ENCODE results near the gene TRIM52. TPM values are rescaled to one million over a fixed set of nuclear protein-coding genes. Genes with fewer than 3 reads are reported as not detected.
A peak's percentile ranks its signal among the peaks of the same experiment; 100 is the strongest.

Gene TRIM52
- total and polyA plus RNA-seq, 2 of the 13 experiments (the other 11 are each of a cell fraction or from before 2014, with no cell fraction given): 7.2 to 11.6 TPM

DNA sequence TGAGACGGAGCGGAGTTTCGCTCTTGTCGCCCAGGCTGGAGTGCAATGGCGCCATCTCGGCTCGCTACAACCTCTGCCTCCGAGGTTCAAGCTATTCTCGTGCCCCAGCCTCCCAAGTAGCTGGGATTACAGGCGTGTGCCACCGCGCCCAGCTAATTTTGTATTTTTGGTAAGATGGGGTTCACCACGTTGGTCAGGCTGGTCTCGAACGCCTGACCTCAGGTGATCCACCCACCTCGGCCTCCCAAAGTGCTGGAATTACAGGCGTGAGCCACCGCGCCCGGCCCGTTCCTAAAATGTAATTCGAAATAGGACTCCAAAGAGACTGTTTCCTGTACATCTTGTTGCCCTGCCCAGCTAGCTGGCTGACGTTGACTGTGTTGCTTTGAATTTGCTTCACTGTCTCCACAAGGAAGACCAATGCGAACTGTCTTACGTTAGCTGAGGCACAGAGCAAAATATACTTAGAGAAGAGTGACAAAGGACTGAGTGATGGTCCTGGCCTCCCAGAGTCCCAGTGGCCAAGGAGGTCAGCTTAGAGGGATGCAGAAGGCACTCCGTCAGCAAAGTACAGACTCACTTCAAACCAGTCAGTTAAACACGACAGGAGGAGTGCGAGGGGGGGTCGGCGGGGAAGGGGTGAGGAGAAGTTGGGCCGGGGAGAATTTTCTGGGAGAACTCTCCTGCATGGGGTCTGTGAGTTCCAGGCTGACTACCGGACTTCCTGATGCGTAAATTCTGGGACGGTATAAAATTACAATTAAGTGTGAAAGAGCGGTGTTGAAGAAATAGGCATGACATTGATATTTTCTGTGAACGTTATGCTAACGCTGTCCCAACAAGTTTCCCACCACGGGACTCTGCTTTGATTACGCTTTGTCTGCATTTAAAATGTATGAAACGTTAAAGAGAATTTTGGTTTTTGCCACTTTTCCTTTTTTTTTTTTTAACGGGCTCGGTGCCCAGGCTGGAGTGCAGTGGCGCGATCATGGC, 44.6 kb downstream of the TRIM52 start (continued):
- TF ChIP-seq, protein P1, sequence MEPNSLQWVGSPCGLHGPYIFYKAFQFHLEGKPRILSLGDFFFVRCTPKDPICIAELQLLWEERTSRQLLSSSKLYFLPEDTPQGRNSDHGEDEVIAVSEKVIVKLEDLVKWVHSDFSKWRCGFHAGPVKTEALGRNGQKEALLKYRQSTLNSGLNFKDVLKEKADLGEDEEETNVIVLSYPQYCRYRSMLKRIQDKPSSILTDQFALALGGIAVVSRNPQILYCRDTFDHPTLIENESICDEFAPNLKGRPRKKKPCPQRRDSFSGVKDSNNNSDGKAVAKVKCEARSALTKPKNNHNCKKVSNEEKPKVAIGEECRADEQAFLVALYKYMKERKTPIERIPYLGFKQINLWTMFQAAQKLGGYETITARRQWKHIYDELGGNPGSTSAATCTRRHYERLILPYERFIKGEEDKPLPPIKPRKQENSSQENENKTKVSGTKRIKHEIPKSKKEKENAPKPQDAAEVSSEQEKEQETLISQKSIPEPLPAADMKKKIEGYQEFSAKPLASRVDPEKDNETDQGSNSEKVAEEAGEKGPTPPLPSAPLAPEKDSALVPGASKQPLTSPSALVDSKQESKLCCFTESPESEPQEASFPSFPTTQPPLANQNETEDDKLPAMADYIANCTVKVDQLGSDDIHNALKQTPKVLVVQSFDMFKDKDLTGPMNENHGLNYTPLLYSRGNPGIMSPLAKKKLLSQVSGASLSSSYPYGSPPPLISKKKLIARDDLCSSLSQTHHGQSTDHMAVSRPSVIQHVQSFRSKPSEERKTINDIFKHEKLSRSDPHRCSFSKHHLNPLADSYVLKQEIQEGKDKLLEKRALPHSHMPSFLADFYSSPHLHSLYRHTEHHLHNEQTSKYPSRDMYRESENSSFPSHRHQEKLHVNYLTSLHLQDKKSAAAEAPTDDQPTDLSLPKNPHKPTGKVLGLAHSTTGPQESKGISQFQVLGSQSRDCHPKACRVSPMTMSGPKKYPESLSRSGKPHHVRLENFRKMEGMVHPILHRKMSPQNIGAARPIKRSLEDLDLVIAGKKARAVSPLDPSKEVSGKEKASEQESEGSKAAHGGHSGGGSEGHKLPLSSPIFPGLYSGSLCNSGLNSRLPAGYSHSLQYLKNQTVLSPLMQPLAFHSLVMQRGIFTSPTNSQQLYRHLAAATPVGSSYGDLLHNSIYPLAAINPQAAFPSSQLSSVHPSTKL (CRISPR knock-in tag; IDR thresholded peaks at IDR 0.05): 0 out of 2 replicates have a peak, but pooled peaks have one; percentile 18
- 0 out of 2 replicates have a peak, but pooled peaks have one; percentile 29 for TF ChIP-seq ZNF446 (CRISPR knock-in tag; IDR thresholded peaks at IDR 0.05)
- TF ChIP-seq, protein P2, sequence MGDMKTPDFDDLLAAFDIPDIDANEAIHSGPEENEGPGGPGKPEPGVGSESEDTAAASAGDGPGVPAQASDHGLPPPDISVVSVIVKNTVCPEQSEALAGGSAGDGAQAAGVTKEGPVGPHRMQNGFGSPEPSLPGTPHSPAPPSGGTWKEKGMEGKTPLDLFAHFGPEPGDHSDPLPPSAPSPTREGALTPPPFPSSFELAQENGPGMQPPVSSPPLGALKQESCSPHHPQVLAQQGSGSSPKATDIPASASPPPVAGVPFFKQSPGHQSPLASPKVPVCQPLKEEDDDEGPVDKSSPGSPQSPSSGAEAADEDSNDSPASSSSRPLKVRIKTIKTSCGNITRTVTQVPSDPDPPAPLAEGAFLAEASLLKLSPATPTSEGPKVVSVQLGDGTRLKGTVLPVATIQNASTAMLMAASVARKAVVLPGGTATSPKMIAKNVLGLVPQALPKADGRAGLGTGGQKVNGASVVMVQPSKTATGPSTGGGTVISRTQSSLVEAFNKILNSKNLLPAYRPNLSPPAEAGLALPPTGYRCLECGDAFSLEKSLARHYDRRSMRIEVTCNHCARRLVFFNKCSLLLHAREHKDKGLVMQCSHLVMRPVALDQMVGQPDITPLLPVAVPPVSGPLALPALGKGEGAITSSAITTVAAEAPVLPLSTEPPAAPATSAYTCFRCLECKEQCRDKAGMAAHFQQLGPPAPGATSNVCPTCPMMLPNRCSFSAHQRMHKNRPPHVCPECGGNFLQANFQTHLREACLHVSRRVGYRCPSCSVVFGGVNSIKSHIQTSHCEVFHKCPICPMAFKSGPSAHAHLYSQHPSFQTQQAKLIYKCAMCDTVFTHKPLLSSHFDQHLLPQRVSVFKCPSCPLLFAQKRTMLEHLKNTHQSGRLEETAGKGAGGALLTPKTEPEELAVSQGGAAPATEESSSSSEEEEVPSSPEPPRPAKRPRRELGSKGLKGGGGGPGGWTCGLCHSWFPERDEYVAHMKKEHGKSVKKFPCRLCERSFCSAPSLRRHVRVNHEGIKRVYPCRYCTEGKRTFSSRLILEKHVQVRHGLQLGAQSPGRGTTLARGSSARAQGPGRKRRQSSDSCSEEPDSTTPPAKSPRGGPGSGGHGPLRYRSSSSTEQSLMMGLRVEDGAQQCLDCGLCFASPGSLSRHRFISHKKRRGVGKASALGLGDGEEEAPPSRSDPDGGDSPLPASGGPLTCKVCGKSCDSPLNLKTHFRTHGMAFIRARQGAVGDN (CRISPR knock-in tag; IDR thresholded peaks at IDR 0.05): 0 out of 2 replicates have a peak, but pooled peaks have one; percentile 22
- TF ChIP-seq, protein P3, sequence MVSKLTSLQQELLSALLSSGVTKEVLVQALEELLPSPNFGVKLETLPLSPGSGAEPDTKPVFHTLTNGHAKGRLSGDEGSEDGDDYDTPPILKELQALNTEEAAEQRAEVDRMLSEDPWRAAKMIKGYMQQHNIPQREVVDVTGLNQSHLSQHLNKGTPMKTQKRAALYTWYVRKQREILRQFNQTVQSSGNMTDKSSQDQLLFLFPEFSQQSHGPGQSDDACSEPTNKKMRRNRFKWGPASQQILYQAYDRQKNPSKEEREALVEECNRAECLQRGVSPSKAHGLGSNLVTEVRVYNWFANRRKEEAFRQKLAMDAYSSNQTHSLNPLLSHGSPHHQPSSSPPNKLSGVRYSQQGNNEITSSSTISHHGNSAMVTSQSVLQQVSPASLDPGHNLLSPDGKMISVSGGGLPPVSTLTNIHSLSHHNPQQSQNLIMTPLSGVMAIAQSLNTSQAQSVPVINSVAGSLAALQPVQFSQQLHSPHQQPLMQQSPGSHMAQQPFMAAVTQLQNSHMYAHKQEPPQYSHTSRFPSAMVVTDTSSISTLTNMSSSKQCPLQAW (CRISPR knock-in tag; IDR thresholded peaks at IDR 0.05): peak; percentile 54; the same call in 1 of the 2 replicates
- peak; percentile 66 for TF ChIP-seq FOXC1 (CRISPR knock-in tag; IDR thresholded peaks at IDR 0.05; ENCODE audit: borderline replicate concordance)
- TF ChIP-seq ADNP (CRISPR knock-in tag; IDR thresholded peaks at IDR 0.05): peak; percentile 82; the same call in 1 of the 2 replicates
- TF ChIP-seq, protein P4, sequence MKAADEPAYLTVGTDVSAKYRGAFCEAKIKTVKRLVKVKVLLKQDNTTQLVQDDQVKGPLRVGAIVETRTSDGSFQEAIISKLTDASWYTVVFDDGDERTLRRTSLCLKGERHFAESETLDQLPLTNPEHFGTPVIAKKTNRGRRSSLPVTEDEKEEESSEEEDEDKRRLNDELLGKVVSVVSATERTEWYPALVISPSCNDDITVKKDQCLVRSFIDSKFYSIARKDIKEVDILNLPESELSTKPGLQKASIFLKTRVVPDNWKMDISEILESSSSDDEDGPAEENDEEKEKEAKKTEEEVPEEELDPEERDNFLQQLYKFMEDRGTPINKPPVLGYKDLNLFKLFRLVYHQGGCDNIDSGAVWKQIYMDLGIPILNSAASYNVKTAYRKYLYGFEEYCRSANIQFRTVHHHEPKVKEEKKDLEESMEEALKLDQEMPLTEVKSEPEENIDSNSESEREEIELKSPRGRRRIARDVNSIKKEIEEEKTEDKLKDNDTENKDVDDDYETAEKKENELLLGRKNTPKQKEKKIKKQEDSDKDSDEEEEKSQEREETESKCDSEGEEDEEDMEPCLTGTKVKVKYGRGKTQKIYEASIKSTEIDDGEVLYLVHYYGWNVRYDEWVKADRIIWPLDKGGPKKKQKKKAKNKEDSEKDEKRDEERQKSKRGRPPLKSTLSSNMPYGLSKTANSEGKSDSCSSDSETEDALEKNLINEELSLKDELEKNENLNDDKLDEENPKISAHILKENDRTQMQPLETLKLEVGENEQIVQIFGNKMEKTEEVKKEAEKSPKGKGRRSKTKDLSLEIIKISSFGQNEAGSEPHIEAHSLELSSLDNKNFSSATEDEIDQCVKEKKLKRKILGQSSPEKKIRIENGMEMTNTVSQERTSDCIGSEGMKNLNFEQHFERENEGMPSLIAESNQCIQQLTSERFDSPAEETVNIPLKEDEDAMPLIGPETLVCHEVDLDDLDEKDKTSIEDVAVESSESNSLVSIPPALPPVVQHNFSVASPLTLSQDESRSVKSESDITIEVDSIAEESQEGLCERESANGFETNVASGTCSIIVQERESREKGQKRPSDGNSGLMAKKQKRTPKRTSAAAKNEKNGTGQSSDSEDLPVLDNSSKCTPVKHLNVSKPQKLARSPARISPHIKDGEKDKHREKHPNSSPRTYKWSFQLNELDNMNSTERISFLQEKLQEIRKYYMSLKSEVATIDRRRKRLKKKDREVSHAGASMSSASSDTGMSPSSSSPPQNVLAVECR (CRISPR knock-in tag; IDR thresholded peaks at IDR 0.05; ENCODE audit: borderline replicate concordance): peak; percentile 36; the same call in 1 of the 2 replicates
- TF ChIP-seq ZNF460 (CRISPR knock-in tag; IDR thresholded peaks at IDR 0.05; ENCODE audit: borderline replicate concordance): peak; percentile 91
- TF ChIP-seq ZFX (CRISPR knock-in tag; IDR thresholded peaks at IDR 0.05; ENCODE audit: low read depth): 0 out of 2 replicates have a peak, but pooled peaks have one; percentile 20
- no peak for TF ChIP-seq ZNF468 (CRISPR knock-in tag; IDR thresholded peaks at IDR 0.05)
- TF ChIP-seq ZNF607 (CRISPR knock-in tag; IDR thresholded peaks at IDR 0.05; ENCODE audit: borderline replicate concordance): no peak
- TF ChIP-seq KDM1A (CRISPR knock-in tag; IDR thresholded peaks at IDR 0.05): 0 out of 2 replicates have a peak, but pooled peaks have one; percentile 22

All from HepG2 (cell line).